Activated B cell treated with CpG ODN at 0.5 μM for 24 hours (primary cell): Measurements from ENCODE around the gene ZNF784. TPM values are rescaled to one million over a fixed set of nuclear protein-coding genes. Genes with fewer than 3 reads are reported as not detected.

Source experiments
- ATAC-seq: fragments of 200-7000 bp; cut with Tn5 transposase; one replicate; pipeline ENCODE4 v1.10.0; 2021; ENCODE audit warnings: low read depth, mild to moderate bottlenecking, moderate library complexity
- CTCF ChIA-PET: fragments of 350-600 bp; sonication (Branson Sonifier 250); formaldehyde crosslinking; loops from one replicate; lab custom pipeline; 2021; ENCODE audit warnings: antibody characterized with exemption; lab: Charles Lee
- POLR2A ChIA-PET: fragments of 350-600 bp; sonication (Branson Sonifier 250); formaldehyde crosslinking; loops from one replicate; lab custom pipeline; 2021; ENCODE audit warnings: antibody characterized with exemption; lab: Charles Lee
- DNase-seq: peaks from one replicate; pipeline ENCODE4 v3.0.0; 2022
- H3K27ac Mint-ChIP-seq: one replicate; pipeline ENCODE4 v1.8.0; 2020; ENCODE audit warnings: mixed read lengths
- H3K27me3 Mint-ChIP-seq: one replicate; pipeline ENCODE4 v1.8.0; 2021; ENCODE audit warnings: mixed read lengths
- H3K36me3 Mint-ChIP-seq: one replicate; pipeline ENCODE4 v1.8.0; 2021; ENCODE audit warnings: low read depth, mixed read lengths
- H3K4me1 Mint-ChIP-seq: one replicate; pipeline ENCODE4 v1.8.0; 2021; ENCODE audit warnings: mixed read lengths
- H3K4me3 Mint-ChIP-seq: one replicate; pipeline ENCODE4 v1.8.0; 2020; ENCODE audit warnings: mild to moderate bottlenecking, mixed read lengths
- H3K9me3 Mint-ChIP-seq: one replicate; pipeline ENCODE4 v1.8.0; 2020; ENCODE audit warnings: mixed read lengths
- intact Hi-C: fragments of 100-400 bp; cut with micrococcal nuclease; formaldehyde crosslinking; loops from one replicate; pipeline ENCODE4 v1.15.1; 2024
- total RNA-seq: library from RNA; stranded (reverse); gene quantifications from 2 replicates; pipeline ENCODE4 v1.2.3, GENCODE V29; 2022
- TF ChIP-seq, protein P1 (sequence below): fragments of 200-600 bp; IDR thresholded peaks from one replicate; pipeline ENCODE4 v1.8.0; 2022; ENCODE audit warnings: antibody characterized with exemption, mild to moderate bottlenecking

The ZNF784 gene
- total RNA-seq, 1 donor from 2014 or later, result 8.9 TPM

DNA sequence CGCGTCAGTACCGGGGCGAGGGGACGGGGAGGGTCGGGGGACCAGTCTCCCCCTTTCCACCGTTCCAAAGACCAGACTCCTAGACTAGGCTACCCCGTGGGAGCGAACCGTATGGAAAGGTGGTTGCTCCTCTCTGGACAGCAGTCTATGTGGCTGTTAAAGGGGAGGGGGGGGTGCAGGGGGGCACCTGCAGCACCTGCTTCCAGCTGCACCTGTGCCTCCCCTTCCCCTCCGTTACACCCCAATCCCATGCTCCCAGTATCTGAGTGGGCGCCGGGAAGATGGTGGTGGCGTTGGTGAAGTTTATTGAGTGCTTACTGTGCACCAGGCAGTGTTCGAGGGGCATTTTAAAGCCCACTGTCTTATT is 23.7 kb downstream of the ZNF784 start:
- DNase-seq (no peak), ATAC-seq (no peak)
- Mint-ChIP-seq H3K36me3 (peaks cover 30% of the 10 kb centered on the region), H3K9me3 (peaks cover 2% of the 10 kb centered on the region), H3K27me3 (no peaks in the 10 kb centered on the region), H3K4me1 (peaks cover 23% of the 10 kb centered on the region), H3K27ac (peak overlapping the region; percentile 79), H3K4me3 (peak overlapping the region; percentile 75)
- CTCF ChIA-PET, result no interaction called here
- TF ChIP-seq, protein P1, sequence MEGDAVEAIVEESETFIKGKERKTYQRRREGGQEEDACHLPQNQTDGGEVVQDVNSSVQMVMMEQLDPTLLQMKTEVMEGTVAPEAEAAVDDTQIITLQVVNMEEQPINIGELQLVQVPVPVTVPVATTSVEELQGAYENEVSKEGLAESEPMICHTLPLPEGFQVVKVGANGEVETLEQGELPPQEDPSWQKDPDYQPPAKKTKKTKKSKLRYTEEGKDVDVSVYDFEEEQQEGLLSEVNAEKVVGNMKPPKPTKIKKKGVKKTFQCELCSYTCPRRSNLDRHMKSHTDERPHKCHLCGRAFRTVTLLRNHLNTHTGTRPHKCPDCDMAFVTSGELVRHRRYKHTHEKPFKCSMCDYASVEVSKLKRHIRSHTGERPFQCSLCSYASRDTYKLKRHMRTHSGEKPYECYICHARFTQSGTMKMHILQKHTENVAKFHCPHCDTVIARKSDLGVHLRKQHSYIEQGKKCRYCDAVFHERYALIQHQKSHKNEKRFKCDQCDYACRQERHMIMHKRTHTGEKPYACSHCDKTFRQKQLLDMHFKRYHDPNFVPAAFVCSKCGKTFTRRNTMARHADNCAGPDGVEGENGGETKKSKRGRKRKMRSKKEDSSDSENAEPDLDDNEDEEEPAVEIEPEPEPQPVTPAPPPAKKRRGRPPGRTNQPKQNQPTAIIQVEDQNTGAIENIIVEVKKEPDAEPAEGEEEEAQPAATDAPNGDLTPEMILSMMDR, result no peak
- intact Hi-C loops, result loop anchor here (10.0 kb wide), 1 partner anchor 346 kb away; the partner anchor contains the start of gene PPP6R1
- POLR2A ChIA-PET, result interaction anchor here (0.5 to 4.5 kb wide), 8 partner anchors 15 to 792 kb away, joined by 3 to 45 read pairs (median 20); partner anchors contain the start of genes CCDC106, U2AF2 and ZNF628

- DNase-seq, result peak; percentile 86
- peaks cover 3% of the 10 kb centered on the region for H3K9me3 Mint-ChIP-seq
- CTCF ChIA-PET, result interaction anchor here (1.1 to 1.7 kb wide), 4 partner anchors 31 to 209 kb away, joined by 3 to 7 read pairs (median 6); no protein-coding TSS in a partner anchor
Observed at GRCh38 chr19:55599842-55600661, 24.3 kb downstream of the ZNF784 start, which contains the start of gene ZNF524. Gene ZNF524, plus strand, starts transcription at chr19:55600288. Its CDS starts 1,825 bp downstream, at chr19:55602113.

GRCh38 chr19:55599468-55599841 is 24.9 kb downstream of the ZNF784 start, which contains the start of gene FIZ1:
Gene FIZ1, minus strand, starts transcription at chr19:55599517. Its CDS starts 1,652 bp downstream, at chr19:55597865.
- peaks cover 3% of the 10 kb centered on the region for H3K9me3 Mint-ChIP-seq
- peaks cover 38% of the 10 kb centered on the region for H3K36me3 Mint-ChIP-seq
- TF ChIP-seq, protein P1, result no peak
- ChIA-PET POLR2A (interaction anchor here (0.7 to 4.5 kb wide), 37 partner anchors 10 to 1484 kb away, joined by 3 to 53 read pairs (median 6); partner anchors contain the start of genes CCDC106, CNOT3, HSPBP1 and ISOC2), CTCF (interaction anchor here (1.1 to 1.7 kb wide), 4 partner anchors 32 to 210 kb away, joined by 3 to 7 read pairs (median 6); no protein-coding TSS in a partner anchor)
- no peaks in the 10 kb centered on the region for H3K27me3 Mint-ChIP-seq
- H3K4me3 Mint-ChIP-seq, result peak within 1 kb of the TSS; percentile 99
- peaks cover 17% of the 10 kb centered on the region for H3K4me1 Mint-ChIP-seq
- DNase-seq, result peak; percentile 92
- peak; percentile 69 for ATAC-seq
- intact Hi-C loops, result loop anchor here (1.0 to 2.0 kb wide), 9 partner anchors 12 to 260 kb away; partner anchors contain the start of genes KMT5C, RPL28, ZNF579 and ZNF628
- peak within 1 kb of the TSS; percentile 99 for H3K27ac Mint-ChIP-seq

More at GRCh38 chr19:55599842-55600661, 24.3 kb downstream of the ZNF784 start, which contains the start of gene ZNF524:
- peaks cover 22% of the 10 kb centered on the region for H3K4me1 Mint-ChIP-seq
- intact Hi-C loops, result loop anchor here (1.0 to 10.0 kb wide), 10 partner anchors 13 to 345 kb away; partner anchors contain the start of genes KMT5C, PPP6R1, RPL28 and ZNF579
- peak within 1 kb of the TSS; percentile 99 for H3K4me3 Mint-ChIP-seq
- peak within 1 kb of the TSS; percentile 99 for H3K27ac Mint-ChIP-seq
- TF ChIP-seq, protein P1, result no peak
- H3K27me3 Mint-ChIP-seq, result no peaks in the 10 kb centered on the region
- POLR2A ChIA-PET, result interaction anchor here (0.5 to 4.5 kb wide), 36 partner anchors 9 to 1485 kb away, joined by 3 to 53 read pairs (median 6); partner anchors contain the start of genes CCDC106, CNOT3, HSPBP1 and ISOC2
- peaks cover 35% of the 10 kb centered on the region for H3K36me3 Mint-ChIP-seq
- ATAC-seq, result peak; percentile 53

GRCh38 chr19:55598719-55599467 is 25.5 kb downstream of the ZNF784 start:
- peak; percentile 95 for DNase-seq
- ChIA-PET CTCF (interaction anchor here (0.9 to 1.7 kb wide), 5 partner anchors 33 to 211 kb away, joined by 3 to 7 read pairs (median 5); no protein-coding TSS in a partner anchor), POLR2A (interaction anchor here (0.6 to 4.5 kb wide), 39 partner anchors 9 to 1484 kb away, joined by 3 to 53 read pairs (median 6); partner anchors contain the start of genes CCDC106, CNOT3, HSPBP1 and ISOC2)
- TF ChIP-seq, protein P1, result no peak
- H3K9me3 Mint-ChIP-seq, result peaks cover 3% of the 10 kb centered on the region
- H3K4me1 Mint-ChIP-seq, result peaks cover 14% of the 10 kb centered on the region
- peak overlapping the region; percentile 99 for H3K27ac Mint-ChIP-seq
- intact Hi-C loops, result loop anchor here (1.0 to 2.0 kb wide), 9 partner anchors 12 to 260 kb away; partner anchors contain the start of genes KMT5C, RPL28, ZNF579 and ZNF628
- peak overlapping the region; percentile 99 for H3K4me3 Mint-ChIP-seq
- ATAC-seq, result peak; percentile 76
- H3K27me3 Mint-ChIP-seq, result no peaks in the 10 kb centered on the region
- H3K36me3 Mint-ChIP-seq, result peaks cover 39% of the 10 kb centered on the region
